DND-41 (cell line): ENCODE data around the gene GSDME.

Experiments
- EZH2 ChIP-seq: IDR thresholded peaks from 3 replicates; pipeline ENCODE4 v1.6.1; 2012; ENCODE audit warnings: borderline replicate concordance, low read depth, mild to moderate bottlenecking, moderate library complexity, low read length, inconsistent platforms; ENCODE audit not compliant: severe bottlenecking
- TF ChIP-seq, protein P1 (sequence below): IDR thresholded peaks from 2 replicates; pipeline ENCODE4 v1.5.1; 2012; ENCODE audit warnings: borderline replicate concordance, low read length, moderate library complexity, mild to moderate bottlenecking; ENCODE audit not compliant: poor library complexity, severe bottlenecking; ENCODE audit errors: extremely low read depth

DNA sequence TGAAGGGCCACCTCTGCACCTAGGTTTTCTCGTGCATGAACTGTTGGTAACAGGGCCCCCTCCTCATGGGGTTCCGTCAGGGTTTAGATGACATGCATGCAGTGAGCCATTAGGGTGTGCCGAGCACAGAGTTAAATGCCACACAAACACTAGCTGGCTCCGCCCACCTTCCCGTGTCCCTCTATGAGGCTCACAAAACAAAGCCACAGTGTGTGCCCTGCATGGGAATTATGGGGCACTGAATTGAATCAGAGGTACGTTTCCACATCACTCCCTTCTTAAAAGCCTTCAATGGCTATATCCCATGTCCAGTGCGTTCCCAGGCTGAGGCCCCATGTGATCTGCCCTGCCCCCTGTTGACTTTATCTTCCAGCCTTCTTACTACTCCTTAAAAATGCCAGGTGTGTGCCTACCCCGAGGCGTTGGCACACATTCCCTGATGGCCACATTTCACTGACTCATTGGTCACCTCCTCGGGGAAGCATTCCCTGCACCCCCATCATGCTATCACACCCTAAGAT is 35.7 kb downstream of the GSDME start:
- TF ChIP-seq, protein P1, sequence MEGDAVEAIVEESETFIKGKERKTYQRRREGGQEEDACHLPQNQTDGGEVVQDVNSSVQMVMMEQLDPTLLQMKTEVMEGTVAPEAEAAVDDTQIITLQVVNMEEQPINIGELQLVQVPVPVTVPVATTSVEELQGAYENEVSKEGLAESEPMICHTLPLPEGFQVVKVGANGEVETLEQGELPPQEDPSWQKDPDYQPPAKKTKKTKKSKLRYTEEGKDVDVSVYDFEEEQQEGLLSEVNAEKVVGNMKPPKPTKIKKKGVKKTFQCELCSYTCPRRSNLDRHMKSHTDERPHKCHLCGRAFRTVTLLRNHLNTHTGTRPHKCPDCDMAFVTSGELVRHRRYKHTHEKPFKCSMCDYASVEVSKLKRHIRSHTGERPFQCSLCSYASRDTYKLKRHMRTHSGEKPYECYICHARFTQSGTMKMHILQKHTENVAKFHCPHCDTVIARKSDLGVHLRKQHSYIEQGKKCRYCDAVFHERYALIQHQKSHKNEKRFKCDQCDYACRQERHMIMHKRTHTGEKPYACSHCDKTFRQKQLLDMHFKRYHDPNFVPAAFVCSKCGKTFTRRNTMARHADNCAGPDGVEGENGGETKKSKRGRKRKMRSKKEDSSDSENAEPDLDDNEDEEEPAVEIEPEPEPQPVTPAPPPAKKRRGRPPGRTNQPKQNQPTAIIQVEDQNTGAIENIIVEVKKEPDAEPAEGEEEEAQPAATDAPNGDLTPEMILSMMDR, result no peak
- TF ChIP-seq EZH2, result no peak
